Stimulated activated CD4-positive, alpha-beta T cell treated with anti-CD3 and anti-CD28 coated beads, Interleukin-2, amount 100 ng/mL, for 4 hours (primary cell): ENCODE measurements around the gene TCF20.
A peak's percentile ranks its signal among the peaks of the same experiment; 100 is the strongest.

Source experiments
- DNase-seq: peaks from one replicate; pipeline ENCODE4 v3.0.0-alpha.2; 2020; ENCODE audit warnings: low read depth

The TCF20 gene

DNA sequence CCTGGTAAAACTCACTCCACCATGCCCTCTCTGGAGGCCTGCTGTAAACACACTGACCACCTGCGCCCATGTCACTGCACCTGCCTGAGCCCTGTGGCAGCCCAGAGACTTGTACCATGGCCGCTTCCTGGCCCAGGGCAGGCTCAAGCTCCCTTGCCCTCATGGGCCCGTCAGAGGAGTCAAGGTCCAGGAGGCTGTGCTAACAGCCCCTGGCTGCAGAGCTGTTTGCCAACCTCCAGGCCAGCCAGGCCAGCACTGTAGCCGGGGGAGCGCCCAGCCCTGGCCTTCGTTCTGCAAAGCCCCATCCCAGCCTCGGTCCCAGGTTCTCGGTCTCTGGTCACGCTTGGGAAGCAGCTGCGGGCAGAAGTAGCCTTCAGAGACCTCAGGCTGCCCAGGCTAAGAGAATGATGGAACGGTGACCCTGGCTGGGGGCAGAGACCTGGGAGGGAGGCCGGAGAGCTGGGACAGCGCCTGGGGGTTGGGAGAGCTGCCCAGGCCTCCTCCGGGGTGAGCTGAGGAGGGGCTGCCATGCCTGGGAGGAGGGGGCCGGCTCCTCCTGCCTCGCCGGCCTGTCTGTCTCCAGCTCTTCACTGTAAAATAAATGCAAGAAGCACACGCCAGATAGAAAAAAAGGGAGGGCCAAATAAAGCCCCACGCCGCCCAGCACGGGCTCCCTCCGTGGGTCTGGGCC, 11.9 kb upstream of the TCF20 start:
- no peak for DNase-seq

DNA sequence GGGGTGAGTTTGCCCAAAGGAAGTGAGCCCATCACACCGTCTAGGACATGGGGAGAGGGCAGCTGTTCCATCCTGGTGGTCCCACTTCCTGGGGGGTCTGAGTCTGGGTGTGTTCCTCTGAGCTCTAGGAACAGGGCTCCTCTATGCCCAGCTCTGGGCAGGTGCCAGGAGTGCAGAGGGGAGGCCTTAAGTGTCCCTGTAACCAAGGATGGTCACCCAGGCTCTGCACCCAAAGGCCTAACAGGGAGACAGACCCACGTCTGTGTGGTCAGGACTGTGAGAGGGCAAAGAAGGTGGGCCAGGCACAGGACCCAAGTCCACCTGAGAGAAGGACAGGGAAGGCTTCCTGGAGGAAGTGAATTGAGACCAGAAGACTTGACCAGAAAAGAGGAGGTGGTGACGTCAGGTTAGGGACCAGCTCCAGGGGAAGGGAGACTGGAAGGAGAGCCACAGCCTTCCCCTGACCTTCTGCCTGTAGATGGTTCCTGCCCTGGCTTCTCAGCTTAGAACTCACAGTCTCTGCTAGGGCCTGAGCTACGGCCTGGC, 11.3 kb upstream of the TCF20 start:
- DNase-seq: no peak

DNA sequence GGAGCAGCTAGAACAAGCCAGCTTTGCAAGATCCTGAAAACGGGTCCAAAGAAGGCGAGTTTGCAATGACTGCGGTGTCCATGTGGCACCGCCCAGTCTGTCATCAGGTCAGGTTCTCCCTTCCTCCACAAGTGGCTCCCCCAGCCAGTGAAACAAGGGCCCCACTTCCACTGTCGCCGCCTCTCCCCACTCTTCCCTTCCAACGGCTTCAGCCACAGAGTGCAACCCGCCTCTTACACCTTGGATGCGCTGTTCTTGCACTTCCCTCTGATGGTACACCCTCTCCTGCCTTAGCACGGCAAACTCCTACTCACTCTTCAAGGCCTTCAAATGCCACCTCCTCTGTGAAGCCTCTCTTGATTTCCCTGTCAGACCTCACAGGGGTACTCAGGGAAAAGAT, 10.8 kb upstream of the TCF20 start:
- no peak for DNase-seq

DNA sequence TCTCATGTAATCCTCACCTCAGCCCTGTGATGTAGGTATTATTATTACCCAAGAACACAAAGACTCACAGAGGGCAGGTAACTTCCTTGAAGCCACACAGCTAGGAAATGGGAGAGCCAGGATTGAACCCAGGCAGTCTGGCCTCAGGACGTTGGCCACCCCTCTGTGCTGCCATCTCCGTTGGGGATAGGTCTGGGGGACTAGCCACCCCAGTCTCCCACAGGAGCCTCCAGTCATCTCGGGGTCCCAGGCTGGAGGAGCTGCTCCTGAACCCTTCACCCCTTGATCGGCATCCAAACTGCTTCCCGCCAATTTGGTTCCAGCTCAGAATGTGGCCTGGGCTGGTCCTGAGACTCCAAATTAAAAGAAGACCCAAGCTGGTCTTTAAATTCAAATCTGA, 10.4 kb upstream of the TCF20 start:
- no peak for DNase-seq

DNA sequence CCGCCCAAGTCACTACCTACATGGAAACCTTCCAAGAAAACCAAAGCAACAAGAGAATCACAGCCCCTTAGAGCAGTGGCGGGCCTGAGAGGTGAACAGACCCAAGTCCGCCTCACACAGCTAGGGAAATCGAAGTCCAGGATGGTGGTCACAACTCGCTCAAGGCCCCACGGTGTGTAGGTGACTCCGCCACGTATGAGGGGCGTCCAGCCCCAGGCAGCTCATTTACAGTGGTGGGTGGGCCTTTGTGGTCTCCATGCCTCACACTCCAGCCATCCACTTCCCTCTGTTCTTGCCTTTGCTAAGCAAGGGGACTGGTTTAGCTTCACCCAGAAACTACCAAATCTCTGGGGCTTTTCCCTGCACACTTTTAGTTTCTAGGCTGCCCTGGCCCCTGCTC, 9.7 kb upstream of the TCF20 start:
- no peak for DNase-seq

DNA sequence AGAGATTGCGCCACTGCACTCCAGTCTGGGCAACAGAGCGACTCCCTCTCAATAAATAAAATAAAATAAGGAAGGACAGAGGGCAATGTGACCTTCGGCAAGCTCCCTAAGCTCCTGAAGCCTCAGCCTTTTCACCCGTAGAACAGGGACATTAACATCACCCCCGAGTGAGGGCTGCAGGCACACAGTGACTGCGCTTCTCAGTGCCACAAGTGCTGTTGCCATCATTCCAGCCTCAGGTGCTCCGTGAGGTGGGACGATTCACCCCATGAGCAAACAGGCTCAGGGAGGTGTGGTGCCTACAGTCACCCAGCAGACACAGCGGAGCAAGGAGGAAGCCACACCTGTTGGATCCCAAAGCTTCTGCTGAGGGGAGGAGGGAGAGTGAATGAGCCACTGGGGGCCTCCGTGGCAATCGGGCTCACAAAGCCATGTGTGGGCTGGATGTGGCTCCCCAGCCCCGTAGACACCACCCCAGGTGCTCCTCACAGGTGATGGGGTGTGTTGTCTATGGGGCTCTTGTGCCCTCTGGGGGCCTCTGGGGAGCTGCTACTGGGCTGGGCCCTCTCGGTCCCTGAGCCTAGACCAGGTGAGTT, 9.1 kb upstream of the TCF20 start:
- DNase-seq: no peak

DNA sequence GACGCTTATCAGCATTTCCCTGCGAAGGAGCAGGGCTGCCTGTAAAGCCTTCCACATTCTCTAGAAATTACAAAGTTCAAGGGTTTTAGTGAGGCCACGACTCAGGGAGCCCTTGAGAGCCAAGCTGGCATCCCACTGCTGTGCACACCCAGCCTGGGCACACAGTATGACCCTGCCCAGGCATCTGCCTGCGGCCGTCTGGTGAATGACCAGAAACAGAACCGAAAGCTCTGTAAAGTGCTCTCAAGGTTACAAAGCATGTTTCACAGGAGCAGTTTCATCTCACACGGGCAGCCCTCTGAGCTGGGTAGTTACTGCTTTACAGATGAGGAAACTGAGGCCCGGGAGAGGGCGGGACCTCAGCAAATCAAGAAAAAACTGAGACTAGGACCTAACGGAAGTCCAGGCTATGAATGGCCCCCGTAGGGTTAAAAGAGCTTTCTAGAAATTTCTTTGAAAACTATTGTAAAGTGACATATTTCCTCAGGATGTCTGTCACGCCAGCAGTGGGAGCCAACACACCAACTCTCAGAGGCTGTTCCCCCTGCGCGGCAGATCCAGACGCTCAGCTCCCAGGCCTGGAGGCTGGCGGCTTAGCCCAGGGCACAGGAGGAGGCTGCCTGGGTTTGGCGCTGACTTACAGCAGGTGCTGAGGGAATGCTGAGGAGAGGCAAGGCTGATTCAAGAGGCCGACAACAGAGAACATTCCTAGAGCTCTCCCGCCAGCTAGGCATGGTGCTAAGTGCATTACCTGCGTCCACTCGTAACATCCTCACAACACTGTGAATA, 7.7 kb upstream of the TCF20 start:
- no peak for DNase-seq

DNA sequence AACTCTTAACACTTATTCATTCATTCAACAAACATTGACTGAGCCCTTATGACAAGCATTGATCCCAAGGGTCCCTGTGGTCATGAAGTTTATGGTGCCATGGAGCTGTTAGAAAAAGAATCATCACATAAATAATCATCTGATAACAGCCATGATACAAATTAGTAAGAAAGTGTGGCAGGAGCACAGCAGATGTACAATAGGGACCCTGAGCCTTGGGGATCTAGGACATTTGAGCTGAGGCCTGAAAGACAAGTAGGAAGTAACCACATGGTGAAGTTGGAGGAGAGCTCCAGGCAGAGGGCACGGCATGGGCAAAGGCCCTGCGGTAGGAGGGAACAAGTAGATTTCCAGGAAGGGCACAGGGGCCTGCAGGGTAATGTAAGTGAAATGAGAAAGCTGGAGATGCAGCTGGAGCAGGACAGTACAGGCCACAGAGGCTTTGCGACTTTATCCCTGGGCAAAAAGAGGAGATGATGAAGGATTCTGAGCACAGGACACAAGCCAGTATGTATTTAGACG, 6.8 kb upstream of the TCF20 start:
- no peak for DNase-seq

DNA sequence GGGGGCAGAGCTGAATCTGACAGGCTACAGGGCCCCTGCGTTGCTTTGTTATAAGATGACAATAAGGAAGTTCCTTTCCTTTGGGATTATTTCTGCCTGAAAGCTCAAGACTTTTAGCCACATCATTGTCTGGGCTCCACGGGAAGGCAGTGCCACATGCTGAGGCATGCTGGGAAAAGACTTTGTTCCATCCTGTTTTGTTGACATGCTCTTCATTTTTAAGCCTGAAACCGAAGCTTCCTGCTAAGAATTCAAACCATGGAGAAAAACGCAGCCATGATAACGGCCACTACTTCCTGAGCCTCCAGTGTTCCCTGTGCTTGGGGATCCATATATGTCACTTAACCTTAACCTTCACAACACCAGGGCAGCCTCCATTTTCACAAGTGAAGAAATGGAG, 5.5 kb upstream of the TCF20 start:
- DNase-seq: no peak

DNA sequence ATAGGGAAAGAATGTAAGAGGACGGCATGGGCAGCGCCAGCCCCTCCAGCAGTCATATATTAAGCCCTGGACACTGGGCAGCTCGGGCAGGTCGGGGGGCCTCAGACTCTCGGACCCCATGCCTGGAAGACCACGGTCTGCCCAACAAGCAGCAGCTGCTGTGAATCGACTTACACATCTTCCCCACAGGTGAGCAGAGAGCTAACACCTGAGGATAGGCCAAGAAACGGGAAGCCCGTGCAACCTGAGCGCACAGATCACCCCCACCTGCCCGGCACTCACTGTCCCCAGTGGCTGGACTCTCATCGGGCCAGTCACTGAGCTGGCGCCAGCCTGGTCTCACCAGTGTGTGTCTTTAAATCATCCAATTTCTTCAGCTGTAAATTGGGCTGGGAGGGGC, 4.7 kb upstream of the TCF20 start:
- no peak for DNase-seq

DNA sequence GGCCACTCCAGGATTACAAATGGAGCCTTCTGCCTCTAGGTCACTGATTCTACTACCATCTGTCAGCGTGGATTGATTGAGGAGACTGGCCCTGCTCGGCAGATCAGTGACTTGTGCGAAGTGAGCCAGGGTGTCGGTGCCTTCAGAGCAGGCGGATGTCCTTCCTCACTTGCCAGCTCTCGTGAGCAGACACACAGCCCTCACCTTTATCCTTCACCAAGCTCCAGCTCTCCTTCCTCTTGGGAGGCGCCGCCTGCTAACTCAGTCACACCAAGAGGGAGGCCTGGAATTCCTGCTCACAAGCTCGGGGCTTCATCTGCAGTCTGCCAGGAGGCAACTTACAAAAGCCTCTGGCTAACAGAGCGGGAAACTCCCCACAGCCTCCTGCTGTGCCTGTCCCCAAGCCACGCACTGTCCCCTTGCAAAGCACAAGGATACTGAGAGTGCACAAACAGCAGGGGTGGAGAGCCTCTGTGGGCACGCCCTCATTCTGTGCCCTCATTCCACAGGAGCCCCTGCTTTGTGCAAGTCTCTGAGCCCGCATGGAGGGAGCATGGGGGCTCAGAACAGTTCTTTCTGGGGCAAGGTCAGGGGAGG, 3.5 kb upstream of the TCF20 start:
- DNase-seq: no peak

DNA sequence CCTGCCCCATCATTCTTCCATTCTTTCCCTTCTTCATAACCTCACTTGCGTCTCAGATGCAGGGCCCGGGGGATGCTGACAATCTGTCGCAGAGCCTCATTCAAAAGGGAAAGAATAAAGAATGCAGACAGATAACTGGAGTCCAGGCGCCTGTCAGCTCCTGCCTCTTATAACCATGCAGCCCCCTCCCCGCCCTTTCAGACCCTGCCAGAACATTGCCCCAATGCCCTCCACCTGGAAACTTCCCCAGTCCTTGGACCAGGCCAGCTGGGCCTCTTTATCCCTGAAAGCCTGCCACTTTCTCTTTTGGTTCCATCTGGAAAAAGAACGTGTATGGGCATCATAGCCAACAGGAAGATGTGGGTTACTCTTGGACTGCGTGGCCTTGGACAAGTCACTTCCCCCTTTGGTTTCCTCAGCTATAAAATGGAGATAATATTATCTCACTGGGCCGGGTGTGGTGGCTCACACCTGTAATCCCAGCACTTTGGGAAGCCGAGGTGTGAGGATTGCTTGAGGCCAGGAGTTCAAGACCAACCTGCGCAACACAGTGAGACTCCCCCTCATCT, 2.1 kb upstream of the TCF20 start:
- no peak for DNase-seq

DNA sequence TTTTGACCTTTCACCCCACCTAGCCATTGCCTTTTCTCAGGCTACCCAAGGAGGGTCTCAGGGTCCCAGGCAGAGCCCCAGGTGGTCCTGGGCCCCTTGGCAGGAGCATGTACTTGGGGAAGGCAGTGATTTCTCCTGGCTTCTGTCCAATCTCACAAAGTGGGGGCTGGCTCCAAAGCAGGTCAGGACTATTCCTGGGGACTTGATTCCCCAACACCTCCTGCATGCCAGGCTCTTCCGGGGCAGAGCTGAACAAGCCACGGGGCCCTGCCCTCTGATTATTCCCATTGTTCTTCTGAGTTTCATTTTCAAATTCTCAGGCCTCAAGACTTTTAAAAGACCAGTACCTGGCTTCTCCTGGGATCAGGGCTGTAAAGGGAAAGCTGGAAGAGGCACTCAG, 1.5 kb upstream of the TCF20 start:
- no peak for DNase-seq

DNA sequence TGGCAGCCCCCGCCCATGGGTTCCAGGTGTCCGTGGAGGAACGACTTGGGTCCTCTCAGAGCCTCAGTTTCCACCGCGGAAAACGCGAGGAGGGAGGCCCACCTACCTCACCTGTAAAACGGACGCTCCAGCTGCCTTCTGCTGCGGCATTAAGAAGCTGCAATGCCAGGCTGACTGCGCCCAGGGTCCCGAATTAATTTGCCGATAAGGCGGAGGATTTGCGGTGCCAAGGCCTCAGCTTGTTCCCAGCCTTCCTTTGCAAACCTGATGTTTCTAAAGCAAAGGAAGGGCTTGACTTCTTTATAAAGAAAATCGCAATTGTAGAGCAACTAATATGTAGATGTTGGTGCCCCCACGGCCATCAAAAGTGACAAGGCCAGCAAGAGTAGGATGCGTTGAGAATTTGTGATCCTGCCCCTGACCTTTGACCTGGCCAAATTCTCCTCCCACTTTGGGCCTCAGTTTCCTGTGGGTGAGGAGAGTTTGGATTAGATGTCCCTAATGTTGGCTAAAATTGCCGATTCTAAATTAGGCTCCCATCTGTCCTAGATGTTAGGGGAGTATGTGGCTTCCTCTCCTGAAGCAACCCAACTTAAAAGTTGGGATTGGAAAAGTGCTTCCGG, 849 bp upstream of the TCF20 start:
- no peak for DNase-seq

DNA sequence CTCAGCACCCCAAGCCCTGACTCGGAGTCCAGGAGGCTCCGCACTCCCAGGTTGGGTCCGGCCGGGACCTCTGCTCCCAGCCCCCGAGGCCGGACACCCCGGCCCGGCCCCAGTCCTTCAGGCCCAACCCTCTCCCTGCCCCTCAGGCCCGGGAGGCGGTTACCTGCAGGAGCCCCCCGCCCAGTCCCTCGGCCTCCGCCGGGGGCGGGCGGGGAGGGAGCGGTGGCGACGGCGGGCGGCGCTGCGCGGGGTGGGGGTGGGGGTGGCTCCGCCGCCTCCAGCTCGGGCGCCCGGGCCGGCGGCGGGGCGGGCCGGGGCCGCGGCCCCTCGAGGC, 310 bp downstream of the TCF20 start:
- DNase-seq: peak; percentile 25

DNA sequence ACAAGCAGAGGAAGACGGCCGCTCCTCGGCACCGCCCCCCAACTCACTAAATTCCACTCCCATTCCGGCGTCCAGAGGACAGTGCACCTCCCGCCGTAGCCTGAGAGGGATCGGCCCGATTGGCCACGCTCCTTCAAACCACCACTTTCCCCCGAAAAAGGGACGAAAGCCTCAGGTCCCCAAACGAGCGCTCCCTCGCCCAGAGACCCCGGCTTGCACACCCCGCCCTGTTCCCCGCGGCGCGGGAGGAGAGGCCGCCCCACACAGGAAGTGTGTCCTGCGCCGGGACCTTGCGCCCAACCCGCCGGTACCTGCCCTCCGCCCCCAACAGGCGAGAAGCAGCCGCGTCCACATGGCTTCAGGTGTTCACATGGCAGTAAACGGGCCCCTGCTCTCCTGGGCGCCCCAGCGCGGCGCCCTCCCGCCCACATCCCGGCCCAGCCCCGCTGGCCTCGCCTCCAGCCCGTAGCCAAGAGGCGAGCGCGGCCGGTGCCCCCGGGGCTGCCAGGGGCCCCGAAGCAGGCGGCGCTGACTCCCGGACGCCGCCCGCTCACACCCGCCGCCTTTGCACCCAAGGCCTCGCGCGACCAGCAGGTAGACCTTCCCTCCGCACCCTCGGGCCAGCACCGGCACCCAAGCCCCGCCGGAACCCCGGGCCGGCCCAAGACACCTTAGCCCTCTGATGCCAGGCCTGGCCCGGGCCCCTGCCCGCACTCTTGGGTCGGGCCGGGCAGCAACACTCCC, 849 bp downstream of the TCF20 start:
- peak; percentile 51 for DNase-seq

DNA sequence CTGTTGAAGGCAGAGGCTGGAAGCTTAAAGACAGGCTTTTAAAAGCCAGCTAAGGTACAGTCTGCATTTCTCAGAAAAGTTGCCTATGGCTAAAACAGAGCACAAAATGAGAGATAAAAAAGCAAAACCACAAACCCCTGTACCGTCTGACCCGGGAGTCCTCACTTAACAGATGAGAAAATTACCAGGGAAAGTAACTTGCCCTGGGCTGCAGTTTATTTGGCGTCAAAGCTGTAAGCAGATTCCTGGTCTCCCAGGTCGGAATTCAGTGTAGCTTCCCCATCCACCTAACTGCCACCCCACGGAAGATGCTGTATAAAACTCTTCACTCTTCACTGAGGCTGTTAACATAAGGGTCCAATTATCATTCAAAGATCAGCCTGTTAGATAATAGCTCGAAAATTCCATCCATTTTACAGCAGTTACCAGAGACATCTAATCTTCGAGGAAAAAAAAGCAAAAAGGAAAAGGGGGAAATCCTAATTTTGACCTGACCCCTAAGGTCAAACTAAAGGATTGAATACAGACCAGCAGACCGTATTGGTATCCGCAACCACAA, 1.5 kb downstream of the TCF20 start:
- no peak for DNase-seq

DNA sequence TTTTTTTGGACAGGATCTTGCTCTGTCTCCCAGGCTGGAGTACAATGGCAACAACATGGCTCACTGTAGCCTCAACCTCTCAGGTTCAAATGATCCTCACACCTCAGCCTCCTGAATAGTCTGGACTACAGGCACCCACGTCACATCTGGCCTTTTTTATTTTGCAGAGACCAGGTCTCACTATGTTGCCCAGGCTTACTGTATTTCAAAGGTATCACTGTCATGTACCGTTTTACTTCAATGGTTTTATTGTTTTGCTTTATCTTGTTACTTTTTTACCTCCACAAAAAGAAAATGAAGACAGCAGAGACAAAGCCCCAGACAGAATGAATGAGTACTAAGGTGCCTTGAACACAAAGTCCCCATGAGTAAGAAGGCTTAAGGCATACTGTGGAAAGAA, 5.1 kb downstream of the TCF20 start:
- DNase-seq: no peak

DNA sequence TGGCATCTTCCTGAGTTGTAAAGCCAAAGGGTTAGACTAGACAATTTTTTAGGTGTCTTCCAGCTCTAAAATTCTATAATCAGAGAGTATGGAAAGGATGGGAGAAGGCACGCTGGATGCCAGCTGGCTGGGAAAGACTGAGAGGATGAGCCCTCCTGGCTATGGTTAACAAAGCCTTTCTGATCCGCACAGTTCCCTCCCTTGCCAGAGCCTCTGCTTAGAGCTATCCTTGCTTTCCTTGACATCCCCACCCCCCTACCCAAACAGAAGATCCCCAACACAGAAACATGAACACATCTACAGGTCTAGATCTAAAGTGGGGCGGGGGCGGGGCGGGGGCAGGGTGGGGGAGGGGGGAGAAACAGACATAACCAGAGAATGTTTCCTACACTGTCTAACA, 6.5 kb downstream of the TCF20 start:
- no peak for DNase-seq

DNA sequence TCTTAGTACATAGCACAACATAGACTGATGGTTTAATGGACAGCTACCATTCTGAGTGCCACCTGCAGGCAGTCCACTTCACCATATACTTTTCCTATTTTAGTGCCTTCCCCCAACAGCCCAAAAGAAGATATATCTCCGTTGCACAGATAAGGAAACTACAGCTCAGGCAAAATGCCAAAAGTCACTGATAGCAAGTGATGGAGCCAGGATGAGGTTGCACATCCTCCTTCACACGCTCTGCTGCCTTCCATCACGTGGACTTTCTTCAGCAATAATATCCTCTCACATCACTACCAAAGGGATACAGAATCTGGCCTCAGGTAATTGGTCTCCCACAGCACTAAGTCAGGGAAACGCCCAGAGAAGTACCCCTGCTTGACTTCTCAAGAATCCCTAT, 7.5 kb downstream of the TCF20 start:
- no peak for DNase-seq

DNA sequence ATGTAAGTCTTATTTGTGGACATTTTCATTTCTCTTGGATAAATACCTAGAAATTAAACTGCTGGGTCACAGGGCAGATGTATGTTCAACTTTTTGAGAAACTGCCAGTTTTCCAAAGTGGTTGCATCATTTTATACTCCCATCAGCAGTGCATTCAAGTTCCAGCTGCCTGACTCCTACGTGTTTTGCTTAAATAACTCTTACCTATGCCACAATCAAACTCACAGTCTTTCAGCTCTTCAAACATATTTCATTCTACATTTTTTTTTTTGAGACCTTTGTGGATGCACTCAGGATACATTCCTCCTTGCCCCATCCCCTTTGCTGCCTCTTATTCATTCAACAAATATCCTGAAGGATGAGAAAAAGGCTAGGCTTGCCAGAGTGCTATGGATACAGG, 9.2 kb downstream of the TCF20 start:
- no peak for DNase-seq
